Measurements from ENCODE around the gene OXT. TPM values are rescaled to one million over a fixed set of nuclear protein-coding genes. Genes with fewer than 3 reads are reported as not detected.

OXT gene
- polyA plus RNA-seq, 1 experiment, result not detected

GRCh38 chr20:3119044-3119443 lies 47.6 kb downstream of the OXT start:
- CTCF ChIA-PET, result no interaction called here
- H3K9me3 ChIP-seq (ENCODE audit: control insufficient read depth, insufficient read depth, low read length), result peaks cover under 1% of the 10 kb centered on the region; the same call in 1 of the 2 replicates
- no peak overlapping the region for H3K4me3 ChIP-seq (ENCODE audit: low read depth, low read length)
- POLR2A ChIA-PET, result no interaction called here
- H3K27me3 ChIP-seq (ENCODE audit: control insufficient read depth, insufficient read depth, low read length), result no peaks in the 10 kb centered on the region
- DNase-seq (ENCODE audit: low read depth, low spot score), result no peak
- no peak overlapping the region for H3K27ac ChIP-seq (ENCODE audit: low read depth, low read length)
- TF ChIP-seq CTCF (IDR thresholded peaks at IDR 0.05; ENCODE audit: low read depth, low read length), result no peak

- ChIA-PET CTCF (interaction anchor here (1.0 kb wide), 1 partner anchor 68 kb away, joined by 3 read pairs; no protein-coding TSS in a partner anchor), POLR2A (no interaction called here)
- no peak for TF ChIP-seq CTCF (IDR thresholded peaks at IDR 0.05; ENCODE audit: low read depth, low read length)
- H3K9me3 ChIP-seq (ENCODE audit: control insufficient read depth, insufficient read depth, low read length), result peaks cover 19% of the 10 kb centered on the region
- no peak for DNase-seq (ENCODE audit: low read depth, low spot score)
- no peaks in the 10 kb centered on the region for H3K27me3 ChIP-seq (ENCODE audit: control insufficient read depth, insufficient read depth, low read length)
- no peak overlapping the region for H3K27ac ChIP-seq (ENCODE audit: low read depth, low read length)
- no peak overlapping the region for H3K4me3 ChIP-seq (ENCODE audit: low read depth, low read length)
Observed at GRCh38 chr20:3121271-3121911, 50.0 kb downstream of the OXT start.

Other genes starting within 250 kb of the OXT start
- gene PCED1A, start 231.0 kb upstream of the OXT start, polyA plus RNA-seq (2011; rRNA removed), result 17.5 and 19.7 TPM in 2 replicates
- gene VPS16, start 230.9 kb upstream of the OXT start, polyA plus RNA-seq (2011; rRNA removed), result 33.5 and 36.7 TPM in 2 replicates
- 68.0 and 87.4 TPM in 2 replicates for gene PTPRA, start 198.1 kb upstream of the OXT start, polyA plus RNA-seq (2011; rRNA removed)
- gene GNRH2, start 28.0 kb upstream of the OXT start, polyA plus RNA-seq (2011; rRNA removed), result not detected in 2 replicates
- 22.8 and 27.2 TPM in 2 replicates for gene MRPS26, start 25.6 kb upstream of the OXT start, polyA plus RNA-seq (2011; rRNA removed)
- not detected in 2 replicates for gene AVP, start 13.1 kb downstream of the OXT start, polyA plus RNA-seq (2011; rRNA removed)
- gene FASTKD5, start 88.2 kb downstream of the OXT start, polyA plus RNA-seq (2011; rRNA removed), result 16.2 and 20.0 TPM in 2 replicates
- gene UBOX5, start 88.2 kb downstream of the OXT start, polyA plus RNA-seq (2011; rRNA removed), result 3.1 and 3.7 TPM in 2 replicates
- 2.0 and 3.1 TPM in 2 replicates for gene LZTS3, start 101.9 kb downstream of the OXT start, polyA plus RNA-seq (2011; rRNA removed)
- 22.8 and 24.7 TPM in 2 replicates for gene DDRGK1, start 133.1 kb downstream of the OXT start, polyA plus RNA-seq (2011; rRNA removed)
- gene ITPA, start 137.9 kb downstream of the OXT start, polyA plus RNA-seq (2011; rRNA removed), result 25.2 and 29.8 TPM in 2 replicates
- 0.47 and 0.53 TPM in 2 replicates for gene SLC4A11, start 167.6 kb downstream of the OXT start, polyA plus RNA-seq (2011; rRNA removed)